ENCODE measurements around the gene ECHS1.
"Not testable (repeated sequence)": the region's sequence is repeated elsewhere in the genome, so short reads cannot be mapped to it uniquely, and the experiment has no call there.

Gene ECHS1

DNA sequence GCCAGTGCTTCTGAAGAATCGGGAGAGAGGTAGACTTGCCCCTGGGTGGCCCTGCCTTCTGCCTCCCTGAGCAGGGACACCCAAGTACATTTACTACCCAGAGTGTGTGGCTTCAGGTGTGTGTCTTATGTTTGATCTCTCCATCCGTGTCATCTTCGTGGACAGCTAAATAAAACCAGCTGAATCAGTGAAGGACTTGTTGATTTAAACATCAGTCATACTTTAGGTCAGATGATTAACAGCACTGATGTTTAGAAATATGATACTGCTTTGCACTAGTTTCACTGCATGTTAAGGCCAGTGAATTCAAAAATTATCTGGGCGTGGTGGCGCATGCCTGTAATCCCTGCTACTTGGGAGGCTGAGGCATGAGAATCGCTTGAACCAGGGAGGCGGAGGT is 24.8 kb upstream of the ECHS1 start:
- no peak for FAIRE-seq

DNA sequence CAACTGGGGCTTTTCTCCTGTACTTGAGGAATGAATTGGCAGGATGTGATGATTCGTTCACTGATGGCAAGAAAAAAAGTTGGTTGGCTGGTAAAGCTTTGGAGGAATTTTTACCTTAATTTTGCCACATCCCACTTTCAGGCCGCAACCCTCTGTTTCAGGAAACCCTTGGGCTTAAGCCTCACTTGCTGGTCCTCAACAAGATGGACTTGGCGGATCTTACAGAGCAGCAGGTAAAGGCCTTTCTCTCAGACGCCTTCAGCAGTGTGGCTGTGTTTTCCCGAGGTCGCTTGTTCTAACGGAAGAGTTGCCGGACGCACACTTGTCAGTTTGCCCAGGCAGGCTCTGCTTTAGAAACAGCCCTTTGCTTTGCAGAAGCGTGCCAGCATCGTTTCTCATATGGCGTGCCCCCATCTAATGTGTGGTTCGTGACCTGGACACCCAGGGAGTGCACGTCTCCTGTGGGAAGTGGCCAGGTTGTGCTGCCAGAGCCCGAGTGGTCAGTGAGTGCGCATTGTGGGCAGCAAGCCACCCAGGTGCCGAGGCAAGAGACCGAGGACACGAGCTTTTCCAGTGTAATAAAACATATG is 23.0 kb upstream of the ECHS1 start:
- FAIRE-seq, result no peak

DNA sequence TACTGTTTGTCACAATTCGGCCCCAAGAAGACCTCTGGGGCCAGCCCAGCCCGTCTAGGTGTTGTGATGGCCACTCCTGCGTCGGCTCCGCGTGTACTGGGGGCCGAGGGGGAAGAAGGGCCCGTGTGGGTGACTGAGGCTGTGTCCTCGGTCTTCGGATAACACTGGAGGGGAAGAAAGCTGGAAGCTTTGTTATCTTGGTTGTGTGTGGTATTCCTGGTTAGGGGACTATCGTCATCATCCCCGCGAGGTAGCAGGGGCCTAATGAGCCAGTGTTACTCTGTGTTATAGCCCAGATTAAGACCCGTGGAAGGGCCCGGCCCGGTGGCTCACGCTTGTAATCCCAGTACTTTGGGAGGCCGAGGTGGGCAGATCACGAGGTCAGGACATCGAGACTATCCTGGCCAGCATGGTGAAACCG is 21.7 kb upstream of the ECHS1 start:
- FAIRE-seq, result no peak

DNA sequence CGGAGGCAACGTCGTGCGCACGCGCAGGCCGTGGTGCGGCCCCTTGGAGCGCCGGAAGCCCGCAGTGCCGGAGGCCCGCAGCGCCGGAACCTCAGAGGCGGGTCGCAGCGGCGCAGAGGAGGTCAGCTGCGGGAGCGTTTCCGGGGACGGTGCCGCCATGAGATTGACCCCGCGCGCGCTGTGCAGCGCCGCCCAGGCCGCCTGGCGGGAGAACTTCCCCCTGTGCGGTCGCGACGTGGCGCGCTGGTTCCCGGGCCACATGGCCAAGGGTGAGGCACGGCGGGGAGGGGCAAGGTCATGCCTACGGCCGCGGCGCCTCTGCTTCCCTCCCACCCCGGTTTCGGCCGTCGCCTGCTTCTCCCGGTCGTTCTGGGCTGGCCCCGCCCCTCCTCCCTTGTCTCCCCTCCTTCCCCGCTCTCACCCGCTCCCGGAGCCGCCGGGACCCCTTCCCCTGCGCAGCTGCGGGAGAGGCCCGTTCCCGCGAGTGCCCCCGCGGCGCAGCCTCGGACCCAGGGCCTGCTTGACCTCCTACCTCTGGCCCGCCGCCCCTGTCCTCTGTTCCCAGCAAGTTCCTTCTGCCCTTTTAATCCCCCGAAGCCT is 21.0 kb upstream of the ECHS1 start, which contains the start of gene MTG1:
TSS of gene MTG1 (plus strand) at position 94 of the 600 bp plus-strand sequence. CDS start at position 158, 64 bp downstream.
- FAIRE-seq, result no peak

DNA sequence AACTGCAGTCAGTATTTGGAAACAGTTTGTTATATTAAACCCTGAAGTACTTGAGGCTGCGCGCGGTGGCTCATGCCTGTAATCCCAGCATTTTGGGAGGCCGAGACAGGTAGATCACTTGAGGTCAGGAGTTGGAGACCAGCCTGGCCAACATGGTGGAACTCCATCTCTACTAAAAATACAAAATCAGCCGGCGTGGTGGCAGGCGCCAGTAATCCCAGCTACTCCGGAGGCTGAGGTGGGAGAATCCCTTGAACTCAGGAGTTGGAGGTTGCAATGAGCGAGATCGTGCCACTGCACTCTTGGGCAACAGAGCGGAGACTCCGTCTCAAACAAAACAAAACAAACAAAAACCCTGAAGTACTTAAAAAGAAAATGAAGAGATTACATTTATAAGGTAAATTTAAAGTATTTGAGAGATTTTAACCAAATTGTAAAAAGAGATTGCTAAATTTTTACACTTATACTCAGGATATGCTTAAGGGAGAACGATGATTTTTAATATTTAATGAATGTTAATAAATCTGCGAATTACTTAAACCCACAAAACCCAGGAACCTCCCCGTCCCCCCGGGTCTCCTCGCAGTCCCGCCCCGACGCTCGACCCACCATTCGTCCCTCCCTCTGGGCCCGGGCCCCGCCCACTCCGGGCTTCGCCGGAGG is 20.4 kb upstream of the ECHS1 start:
- no peak for FAIRE-seq

DNA sequence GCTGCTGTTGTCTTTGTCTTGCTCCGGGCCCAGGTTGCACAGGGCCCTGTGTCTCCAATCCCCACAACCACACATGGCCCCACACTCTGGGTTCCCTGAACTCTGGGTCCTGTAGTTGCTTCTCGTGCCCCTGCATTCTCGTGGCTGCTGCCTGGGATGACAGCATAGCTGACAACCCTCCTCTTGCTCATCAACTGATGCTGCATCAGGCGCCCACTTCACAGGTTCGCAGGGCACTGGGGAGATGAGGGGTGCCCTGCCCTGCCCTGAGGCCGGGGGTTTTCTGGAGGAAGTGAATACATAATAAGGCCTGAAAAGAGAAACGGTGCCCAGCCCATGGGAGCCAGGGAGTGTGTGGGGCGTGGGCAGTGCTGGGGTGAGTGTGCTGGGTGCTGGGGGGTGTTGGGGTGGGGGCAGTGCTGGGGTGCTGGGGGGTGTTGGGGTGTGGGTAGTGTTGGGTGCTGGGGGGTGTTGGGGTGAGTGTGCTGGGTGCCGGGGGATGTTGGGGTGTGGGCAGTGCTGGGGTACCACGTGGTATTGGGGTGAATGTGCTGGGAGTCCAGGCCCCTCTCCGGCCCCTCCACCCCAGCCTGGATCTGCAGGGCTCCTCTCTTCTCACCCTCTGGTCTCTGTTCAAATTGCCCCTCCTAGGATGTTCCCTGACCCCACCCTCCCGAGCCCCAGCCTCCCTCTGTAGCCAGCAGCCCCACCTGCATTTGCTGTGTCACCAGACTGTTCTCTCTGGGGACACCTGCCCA is 18.8 kb upstream of the ECHS1 start:
- FAIRE-seq, result no peak

DNA sequence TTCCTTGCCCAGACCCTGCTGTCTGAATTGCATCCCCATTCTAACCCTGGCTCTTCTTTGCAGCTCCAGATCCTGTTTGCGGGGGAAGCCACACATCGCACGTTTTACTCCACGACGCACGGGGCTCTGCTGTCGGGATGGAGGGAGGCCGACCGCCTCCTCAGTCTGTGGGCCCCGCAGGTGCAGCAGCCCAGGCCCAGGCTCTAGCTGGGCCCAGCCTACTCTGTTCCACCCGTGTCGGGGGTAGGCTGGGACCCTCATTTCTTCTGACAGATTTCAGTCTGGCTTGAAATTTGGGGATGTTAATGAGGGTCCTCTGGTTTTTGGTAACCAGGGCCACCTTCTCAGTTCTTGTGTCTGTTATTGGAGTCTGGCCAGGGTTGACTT is 18.1 kb upstream of the ECHS1 start:
- no peak for FAIRE-seq

DNA sequence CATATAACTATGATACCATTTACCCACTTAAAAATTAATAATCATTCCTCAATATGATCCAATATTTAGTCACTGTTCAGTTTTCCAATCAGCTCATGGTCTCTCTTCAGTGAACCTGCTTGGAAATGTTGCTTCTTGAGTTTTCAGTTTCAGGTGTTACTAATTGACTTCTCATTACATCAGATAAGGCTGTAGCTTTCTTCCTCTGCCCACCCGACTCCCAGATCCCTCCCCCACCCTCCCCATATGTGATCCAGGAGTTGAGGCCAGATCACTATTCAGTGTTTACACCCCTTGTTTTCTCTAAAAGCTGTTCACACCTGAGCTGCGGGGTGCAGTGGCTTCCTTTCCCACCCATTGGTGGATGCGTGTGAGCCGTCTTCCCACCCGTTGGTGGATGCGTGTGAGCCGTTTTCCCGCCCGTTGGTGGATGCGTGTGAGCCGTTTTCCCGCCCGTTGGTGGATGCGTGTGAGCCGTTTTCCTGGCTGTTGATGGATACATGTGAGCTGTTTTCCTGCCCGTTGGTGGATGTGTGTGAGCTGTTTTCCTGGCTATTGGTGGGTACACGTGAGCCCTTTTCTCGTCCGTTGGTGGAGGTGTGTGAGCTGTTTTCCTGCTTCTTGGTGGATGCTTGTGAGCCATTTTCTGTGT is 17.6 kb upstream of the ECHS1 start:
- FAIRE-seq, result no peak

DNA sequence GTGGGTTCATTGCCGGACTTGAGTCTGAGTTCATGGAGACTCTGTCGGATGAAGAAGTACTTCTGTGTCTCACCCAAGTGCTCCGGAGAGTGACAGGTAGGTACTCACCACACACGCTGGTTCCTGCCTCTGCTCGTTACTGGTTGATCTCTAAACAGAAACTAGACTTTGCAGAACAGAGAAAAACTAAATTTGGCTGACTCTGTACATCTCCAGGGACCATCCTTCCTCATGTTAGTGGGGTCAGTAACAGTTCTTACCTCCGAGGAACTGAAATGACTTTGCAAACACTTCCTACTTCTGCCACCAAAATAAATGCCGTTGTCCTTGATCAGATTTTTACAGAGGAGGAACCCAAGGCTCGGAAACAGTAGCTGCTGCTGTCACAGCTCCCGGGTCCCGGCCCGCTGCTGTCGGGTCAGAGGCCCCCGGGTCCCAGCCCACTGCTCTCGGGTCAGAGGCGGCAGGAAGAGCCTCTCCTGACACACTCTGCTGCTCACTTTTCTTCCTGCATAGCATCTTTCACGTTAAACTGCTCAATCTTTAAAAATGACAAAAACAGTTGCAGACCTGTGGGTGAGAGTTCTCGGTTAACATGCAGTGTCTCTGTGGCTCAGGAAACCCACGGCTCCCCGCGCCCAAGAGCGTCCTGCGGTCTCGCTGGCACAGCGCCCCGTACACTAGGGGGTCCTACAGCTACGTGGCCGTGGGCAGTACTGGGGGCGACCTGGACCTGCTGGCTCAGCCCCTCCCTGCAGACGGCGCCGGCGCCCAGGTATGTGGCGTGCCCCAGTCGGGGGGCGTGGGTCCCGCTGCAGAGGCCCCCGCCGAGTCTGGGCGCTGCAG is 16.0 kb upstream of the ECHS1 start:
- no peak for FAIRE-seq

DNA sequence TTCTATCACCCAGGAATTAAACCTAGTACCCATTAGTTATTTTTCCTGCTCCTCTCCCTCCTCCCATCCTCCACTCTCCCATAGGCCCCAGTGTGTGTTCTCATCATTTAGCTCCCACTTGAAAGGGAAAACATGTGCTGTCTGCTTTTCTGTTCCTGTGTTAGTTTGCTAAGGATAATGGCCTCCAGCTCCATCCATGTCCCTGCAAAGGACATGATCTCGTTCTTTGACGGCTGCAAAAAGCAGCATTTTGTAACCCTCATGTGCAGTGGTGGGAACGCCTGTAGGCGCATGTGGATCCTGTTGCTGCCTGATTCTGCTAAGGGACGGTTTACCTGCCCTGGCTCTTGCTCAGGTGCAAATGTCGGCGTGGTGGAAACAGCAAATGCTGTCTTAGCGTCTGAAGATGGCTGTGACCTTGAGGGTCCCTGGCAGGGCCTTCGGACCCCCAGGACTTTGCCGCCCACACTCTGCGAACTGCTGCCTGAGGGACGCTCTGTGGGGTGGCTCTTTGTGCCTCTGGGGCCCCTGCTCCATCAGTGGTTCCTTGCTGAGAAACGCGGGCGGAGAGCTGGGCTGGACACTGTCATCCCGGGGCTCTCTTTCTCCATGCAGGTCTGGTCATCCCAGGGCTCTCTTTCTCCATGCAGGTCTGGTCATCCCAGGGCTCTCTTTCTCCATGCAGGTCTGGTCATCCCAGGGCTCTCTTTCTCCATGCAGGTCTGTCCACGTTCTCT is 15.2 kb upstream of the ECHS1 start:
- no peak for FAIRE-seq

DNA sequence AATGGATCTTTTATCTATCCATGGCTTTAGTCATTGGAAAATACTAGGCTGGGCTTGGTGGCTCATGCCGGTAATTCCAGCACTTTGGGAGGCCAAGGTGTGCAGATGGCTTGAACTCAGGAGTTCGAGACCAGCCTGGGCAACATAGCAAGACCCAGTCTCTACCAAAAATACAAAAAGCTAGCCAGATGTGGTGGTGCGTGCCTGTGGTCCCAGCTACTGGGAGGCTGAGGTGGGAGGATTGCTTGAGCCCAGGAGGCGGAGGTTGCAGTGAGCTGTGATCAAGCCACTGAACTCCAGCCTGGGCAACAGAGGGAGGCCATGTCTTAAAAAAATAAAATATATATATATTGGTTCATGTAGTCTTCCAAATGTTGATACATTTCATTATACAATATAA is 13.8 kb upstream of the ECHS1 start:
- not testable (repeated sequence) for FAIRE-seq

DNA sequence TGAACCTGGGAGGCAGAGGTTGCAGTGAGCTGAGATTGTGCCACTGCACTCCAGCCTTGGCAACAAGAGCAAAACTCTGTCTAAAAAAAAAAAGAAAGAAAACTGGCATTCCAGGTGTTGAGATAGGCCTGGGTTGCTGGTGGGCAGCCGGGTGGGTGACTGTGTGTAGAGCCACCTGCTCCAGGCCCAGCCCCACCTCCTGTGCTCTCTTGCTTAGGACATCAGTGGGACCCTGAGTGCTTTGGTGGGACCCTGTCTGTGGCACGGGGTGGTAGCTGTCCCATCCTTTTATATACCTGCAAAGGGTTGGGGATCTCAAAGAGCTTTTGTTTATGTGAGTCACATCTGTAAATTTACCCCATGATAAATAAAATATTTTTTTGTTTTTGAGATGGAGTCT is 12.1 kb upstream of the ECHS1 start:
- no peak for FAIRE-seq

DNA sequence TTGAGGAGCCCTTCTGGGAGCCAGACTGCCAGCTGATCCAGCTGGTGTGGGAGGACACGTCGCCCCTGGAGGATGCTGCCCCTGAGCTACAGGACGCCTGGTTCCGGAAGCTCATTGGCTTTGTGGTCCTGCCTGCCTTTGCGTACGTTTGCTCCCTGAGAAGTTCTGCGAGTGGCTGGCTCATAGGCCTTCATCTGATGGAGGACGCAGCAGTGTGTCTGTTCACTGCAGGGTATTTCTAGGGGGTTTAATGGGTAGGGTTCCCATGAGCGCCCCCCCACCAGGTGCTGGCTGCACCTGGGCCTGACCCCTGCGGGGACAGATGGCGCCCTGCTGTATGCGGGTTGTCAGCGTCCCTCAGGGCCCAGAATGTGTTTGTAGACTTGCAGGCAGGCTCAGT is 10.9 kb upstream of the ECHS1 start:
- no peak for FAIRE-seq

DNA sequence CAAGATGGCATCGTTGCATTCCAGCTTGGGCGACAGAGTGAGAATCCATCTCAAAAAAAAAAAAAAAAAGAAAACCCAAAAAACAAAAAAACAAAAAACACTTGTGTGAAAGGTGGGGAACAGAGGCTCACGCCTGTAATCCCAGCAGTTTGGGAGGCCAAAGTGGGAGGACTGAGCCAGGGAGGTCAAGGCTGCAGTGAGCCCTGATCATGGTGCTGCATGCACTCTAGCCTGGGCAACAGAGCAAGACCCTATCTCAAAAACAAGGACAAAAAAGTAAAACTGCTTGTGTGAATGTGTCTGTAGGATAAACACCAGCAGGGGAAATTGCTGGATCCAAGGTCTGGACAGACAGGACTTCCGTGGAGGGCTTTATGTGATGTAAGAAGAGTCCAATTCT is 10.4 kb upstream of the ECHS1 start:
- FAIRE-seq, result no peak

DNA sequence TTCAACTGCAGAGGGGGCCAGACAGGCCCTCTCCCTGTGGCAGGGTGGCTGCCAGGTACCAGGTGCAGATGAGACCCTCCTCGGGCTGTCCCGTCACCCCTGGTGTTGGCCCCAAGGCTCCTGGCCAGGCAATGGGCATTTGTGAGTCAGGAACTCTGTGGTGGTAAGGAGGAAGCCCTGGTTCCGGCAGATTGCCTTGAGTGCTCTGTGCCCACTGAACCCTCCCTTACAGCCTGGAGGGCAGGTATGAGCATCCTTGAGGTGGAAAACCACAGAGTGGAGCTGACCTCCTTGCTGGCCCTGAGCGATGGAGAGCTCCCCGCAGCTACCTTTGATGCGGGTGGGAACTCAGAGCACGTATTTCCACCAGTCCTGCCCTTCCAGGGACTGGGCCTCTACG is 7.9 kb upstream of the ECHS1 start:
- FAIRE-seq, result no peak

DNA sequence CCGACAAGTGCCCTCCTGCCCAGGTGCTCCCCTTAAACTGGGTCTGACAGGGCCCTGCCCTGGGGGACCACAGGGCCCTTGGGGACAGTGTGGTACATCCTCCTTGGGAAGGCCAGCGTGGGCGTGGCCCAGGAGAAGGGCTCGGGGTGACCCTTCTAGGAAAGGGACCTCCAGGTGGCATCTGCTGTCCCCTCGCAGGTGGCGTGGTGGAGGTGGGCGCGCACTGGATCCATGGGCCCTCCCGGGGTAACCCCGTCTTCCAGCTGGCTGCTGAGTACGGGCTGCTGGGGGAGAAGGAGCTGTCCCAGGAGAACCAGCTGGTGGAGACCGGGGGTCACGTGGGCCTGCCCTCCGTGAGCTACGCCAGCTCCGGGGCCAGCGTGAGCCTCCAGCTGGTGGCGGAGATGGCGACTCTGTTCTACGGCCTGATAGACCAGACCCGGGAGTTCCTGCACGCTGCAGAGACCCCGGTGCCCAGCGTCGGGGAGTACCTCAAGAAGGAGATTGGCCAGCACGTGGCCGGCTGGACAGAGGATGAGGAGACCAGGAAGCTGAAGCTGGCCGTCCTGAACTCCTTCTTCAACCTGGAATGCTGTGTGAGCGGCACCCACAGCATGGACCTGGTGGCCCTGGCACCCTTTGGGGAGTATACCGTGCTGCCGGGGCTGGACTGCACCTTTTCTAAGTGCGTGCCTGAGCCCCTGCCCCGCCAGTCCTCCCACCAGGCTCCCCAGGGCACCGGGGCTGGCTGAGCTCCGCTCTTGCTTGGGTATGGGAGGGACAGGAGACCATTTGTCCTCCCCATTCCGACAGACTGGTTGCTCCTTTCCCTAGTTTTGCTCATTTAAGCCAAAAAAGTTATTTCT is 6.9 kb upstream of the ECHS1 start:
- no peak for FAIRE-seq

DNA sequence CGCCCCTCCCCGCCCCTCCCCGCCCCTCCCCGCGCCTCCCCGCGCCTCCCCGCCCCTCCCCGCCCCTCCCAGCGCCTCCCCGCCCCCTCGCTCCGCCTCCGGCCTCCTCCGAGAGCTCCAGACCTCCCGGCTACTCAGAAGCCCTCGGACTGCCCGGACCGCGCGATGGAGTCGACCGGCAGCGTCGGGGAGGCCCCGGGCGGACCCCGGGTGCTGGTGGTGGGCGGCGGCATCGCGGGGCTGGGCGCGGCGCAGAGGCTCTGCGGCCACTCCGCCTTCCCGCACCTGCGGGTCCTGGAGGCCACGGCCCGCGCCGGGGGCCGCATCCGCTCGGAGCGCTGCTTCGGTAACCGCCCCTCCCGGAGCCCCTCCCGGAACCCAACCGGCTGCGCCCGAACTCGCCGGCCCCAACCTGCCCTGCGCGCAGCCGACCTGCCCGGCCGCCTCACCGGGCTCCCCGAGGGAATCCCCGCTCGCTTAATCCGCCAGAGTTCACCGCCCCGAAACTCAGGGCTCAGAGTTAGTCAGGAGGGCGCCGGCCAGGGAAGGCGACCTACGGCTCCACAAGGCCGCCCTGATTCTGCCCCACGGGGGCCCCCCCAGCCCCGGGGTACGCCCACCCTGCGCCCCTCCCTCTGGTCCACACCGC is 6.1 kb upstream of the ECHS1 start, which contains the start of gene PAOX:
TSS of gene PAOX (plus strand) at position 111 of the 649 bp plus-strand sequence. CDS start at position 166, 55 bp downstream.
- FAIRE-seq, result no peak

DNA sequence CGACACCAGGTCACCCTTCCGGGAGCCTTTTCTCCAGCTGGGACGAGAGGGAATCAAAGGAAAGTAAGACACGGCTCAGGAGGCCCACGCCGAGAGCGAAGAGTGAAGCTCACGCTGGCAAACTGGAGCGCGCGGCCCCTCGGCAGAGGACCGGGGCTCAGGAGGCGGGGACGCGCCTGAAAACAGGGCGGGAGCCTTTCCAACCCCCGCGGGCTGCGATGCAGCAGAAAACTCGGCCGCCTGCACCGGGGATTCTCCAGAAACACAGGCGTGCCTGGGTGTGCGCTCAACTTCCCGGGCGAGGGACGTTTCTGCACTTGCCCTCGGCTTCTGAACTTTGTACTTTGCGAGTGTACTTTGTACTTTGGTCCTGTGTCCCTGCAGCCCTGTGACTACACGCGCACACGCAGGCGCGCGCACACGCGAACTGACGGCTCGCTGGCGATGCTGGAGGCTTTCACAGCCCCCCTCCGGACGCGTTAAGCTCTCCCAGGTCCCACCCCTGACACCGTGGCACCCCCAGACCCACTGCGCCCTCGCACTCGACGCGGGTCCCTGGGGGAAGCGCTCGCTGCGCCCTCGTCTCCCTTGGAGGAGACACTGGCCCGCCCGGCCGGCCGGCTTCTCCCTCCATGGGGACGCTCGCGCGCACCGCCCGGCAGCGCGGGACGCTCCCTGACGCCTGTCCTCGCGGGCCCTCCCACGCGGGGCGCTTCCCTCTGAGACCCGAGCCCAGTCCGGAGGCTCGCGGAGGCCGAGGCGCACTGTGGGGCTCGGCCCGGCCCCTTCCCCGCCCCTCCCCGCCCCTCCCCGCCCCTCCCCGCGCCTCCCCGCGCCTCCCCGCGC is 5.3 kb upstream of the ECHS1 start:
- no peak for FAIRE-seq

DNA sequence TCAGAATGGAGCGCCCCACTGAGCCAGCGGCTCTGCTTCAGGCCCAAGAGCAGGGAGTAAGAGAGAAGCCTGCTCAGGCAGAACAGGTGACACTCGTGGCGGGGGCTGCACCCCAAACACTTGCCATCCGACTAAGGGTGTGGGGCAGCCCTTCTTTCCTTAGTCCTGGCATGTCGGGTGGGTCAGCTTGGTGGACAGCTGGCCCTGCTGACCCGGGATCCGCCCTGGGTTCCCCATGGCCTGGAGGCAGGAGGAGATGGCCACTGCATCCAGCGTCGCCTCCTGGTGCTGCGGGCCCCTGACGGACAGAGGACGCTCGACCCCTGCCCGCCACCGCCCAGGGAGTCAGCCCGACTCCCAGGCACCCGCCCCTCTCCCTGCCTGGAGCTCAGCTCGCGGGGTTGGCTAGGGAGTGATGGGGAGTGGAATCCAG is 4.7 kb upstream of the ECHS1 start:
- FAIRE-seq, result no peak

Measured in TTC549 (cell line).